ENCODE results near the gene PKMYT1. TPM values are rescaled to one million over a fixed set of nuclear protein-coding genes. Genes with fewer than 3 reads are reported as not detected.

The PKMYT1 gene
- total RNA-seq, 2 donors from 2014 or later = 96.1 to 112 TPM

DNA sequence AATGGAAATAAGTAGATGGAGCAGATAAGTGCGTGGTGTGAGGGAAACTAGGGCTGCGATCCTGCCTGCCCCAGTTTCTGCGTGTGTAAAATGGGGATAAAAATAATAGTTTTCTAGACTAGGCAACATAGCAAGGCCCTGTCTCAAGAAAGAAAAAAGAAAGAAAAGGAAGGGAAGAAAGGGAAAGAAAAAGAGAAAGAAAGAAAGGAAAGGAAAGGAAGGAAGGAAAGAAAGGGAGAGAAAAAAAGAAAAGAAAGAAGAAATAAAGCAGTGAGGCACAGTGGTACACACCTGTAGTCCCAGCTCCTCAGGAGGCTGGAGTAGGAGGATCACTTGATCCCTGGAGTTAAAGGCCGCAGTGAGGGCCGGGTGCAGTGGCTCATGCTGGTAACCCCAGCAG lies 2.2 kb upstream of the PKMYT1 start:
- ATAC-seq (replicated peaks in 1 of 2) = no peak
- Mint-ChIP-seq H3K4me1 (ENCODE audit: low read depth) (peaks cover 19% of the 10 kb centered on the region), H3K9me3 (no peaks in the 10 kb centered on the region), H3K4me3 (peak overlapping the region; percentile 3 to 34), H3K27ac (no peak overlapping the region), H3K27me3 (ENCODE audit: low read depth) (no peaks in the 10 kb centered on the region), H3K36me3 (ENCODE audit: insufficient read depth in 2 of 2) (peaks cover 1 to 7% of the 10 kb centered on the region in 2 donors)
- DNase-seq = no peak

DNA sequence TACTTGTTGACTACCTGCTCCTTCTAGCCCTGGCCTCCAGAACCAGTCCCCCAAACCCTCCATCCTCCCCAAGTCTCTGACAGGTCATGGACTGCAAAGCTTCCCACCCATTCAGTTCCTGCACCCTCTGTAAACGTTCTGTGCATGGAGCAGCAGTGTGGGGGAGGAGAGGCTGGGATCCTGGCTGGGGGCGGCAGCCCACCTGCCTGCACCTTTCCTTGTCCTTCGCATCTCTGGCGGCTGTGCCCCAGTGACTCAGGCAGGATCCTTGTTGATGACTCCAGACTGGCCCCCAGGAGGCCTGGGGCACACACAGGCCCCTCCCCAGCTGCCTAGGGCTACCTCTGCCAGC lies 1.6 kb upstream of the PKMYT1 start:
- ATAC-seq (replicated peaks in 1 of 2) (no peak), DNase-seq (no peak)
- Mint-ChIP-seq H3K36me3 (ENCODE audit: insufficient read depth in 2 of 2) (peaks cover 1 to 7% of the 10 kb centered on the region in 2 donors), H3K4me1 (ENCODE audit: low read depth) (peaks cover 19% of the 10 kb centered on the region), H3K27me3 (ENCODE audit: low read depth) (no peaks in the 10 kb centered on the region), H3K27ac (no peak overlapping the region), H3K9me3 (no peaks in the 10 kb centered on the region), H3K4me3 (peak overlapping the region; percentile 48 to 91)

DNA sequence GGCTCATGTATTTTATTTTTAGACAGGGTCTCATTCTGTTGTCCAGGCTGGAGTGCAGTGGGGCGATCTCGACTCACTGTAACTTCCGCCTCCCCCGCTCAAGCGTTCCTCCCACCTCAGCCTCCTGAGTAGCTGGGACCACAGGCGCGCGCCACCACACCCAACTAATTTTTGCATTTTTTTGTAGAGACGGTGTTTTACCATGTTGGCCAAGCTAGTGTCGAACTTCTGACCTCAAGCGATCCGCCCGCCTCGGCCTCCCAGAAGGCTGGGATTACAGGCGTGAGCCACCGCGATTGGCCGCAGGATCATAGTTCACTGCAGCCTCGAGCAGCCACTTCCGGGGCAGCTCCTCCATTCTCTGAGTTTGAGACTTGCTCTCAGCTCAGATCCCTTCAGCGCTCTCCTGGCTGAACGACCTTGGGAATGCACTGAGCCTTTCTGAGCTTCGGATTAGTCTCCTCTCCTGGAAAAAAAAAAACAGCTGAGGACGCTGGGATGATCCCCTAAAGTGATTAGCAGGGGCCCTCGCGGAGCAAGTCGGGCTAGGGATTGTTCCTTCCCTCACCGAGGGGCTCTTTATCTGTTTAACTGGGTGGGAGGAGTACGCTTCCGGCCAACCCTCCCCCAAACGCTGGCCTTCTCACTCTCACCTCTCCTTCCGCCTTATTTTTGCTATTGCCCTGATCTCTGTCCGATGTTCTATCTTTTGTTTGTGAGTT lies 1.1 kb upstream of the PKMYT1 start:
- no peaks in the 10 kb centered on the region for H3K9me3 Mint-ChIP-seq
- H3K4me3 Mint-ChIP-seq = peak overlapping the region; percentile 48 to 91
- peak overlapping the region; percentile 90 for H3K27ac Mint-ChIP-seq
- H3K36me3 Mint-ChIP-seq (ENCODE audit: insufficient read depth in 2 of 2) = peaks cover 1 to 7% of the 10 kb centered on the region in 2 donors
- no peak for DNase-seq
- no peak for ATAC-seq (replicated peaks in 1 of 2)
- peaks cover 19% of the 10 kb centered on the region for H3K4me1 Mint-ChIP-seq (ENCODE audit: low read depth)
- H3K27me3 Mint-ChIP-seq (ENCODE audit: low read depth) = no peaks in the 10 kb centered on the region

GRCh38 chr16:2979669-2980226 lies 498 bp downstream of the PKMYT1 start:
- DNase-seq (peak in 1 of 2 donors; percentile 53), ATAC-seq (replicated peaks in 1 of 2) (peak; percentile 16 to 20)
- Mint-ChIP-seq H3K4me3 (peak overlapping the region; percentile 48 to 91), H3K27ac (peak overlapping the region; percentile 60), H3K4me1 (ENCODE audit: low read depth) (peaks cover 19% of the 10 kb centered on the region), H3K9me3 (no peaks in the 10 kb centered on the region), H3K36me3 (ENCODE audit: insufficient read depth in 2 of 2) (peaks cover 1 to 7% of the 10 kb centered on the region in 2 donors), H3K27me3 (ENCODE audit: low read depth) (no peaks in the 10 kb centered on the region)

DNA sequence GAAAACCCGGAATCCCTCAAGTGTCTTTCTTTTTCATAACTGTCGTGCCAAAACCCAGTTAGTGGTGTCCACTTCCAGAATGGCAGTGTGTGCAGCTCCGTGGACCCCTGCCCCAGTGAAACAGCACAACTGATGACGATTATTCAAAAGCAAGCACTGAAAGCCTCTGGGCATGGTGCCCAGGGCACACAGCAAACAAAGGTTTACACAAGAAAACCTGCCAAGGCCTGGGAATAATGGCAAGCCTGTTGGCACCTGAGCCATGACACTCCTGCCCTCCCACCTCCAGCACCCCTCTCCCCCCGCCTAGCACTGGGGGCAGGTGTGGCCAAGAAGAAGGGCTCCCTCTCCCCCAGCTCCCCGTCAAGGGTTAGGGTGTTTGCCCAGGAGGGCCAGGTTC lies 2.8 kb downstream of the PKMYT1 start:
- Mint-ChIP-seq H3K36me3 (ENCODE audit: insufficient read depth in 2 of 2) (peaks cover 1 to 11% of the 10 kb centered on the region in 2 donors), H3K27me3 (ENCODE audit: low read depth) (no peaks in the 10 kb centered on the region), H3K27ac (no peak overlapping the region), H3K4me1 (ENCODE audit: low read depth) (peaks cover 14% of the 10 kb centered on the region), H3K4me3 (no peak overlapping the region), H3K9me3 (no peaks in the 10 kb centered on the region)
- ATAC-seq (replicated peaks in 1 of 2) = no peak
- DNase-seq = no peak

GRCh38 chr16:2976673-2977072 lies 3.6 kb downstream of the PKMYT1 start:
- Mint-ChIP-seq H3K4me1 (ENCODE audit: low read depth) (peaks cover 16% of the 10 kb centered on the region), H3K4me3 (no peak overlapping the region), H3K36me3 (ENCODE audit: insufficient read depth in 2 of 2) (peaks cover 5 to 15% of the 10 kb centered on the region in 2 donors), H3K9me3 (no peaks in the 10 kb centered on the region), H3K27me3 (ENCODE audit: low read depth) (no peaks in the 10 kb centered on the region), H3K27ac (no peak overlapping the region)
- no peak for ATAC-seq (replicated peaks in 1 of 2)
- DNase-seq = no peak

DNA sequence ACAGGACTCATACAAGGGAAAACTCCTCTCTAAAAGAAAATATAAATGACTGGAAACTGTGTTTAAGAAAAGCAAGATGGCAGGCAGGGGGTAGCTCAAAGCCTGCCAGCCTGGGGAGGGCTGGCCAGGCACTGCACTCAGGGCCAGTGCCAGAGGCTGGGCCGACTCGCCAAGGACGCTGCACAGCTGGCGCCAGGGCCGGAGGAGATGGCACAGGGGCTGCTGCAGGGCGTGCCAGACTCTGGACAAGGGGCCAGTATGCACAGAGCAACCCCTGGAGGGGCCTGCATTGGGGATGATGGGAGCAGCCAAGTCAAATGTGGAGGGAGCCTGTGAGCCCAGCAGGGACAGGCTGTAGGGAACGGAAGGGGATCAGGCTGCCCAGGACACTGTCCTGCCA lies 4.0 kb downstream of the PKMYT1 start:
- no peak overlapping the region for H3K4me3 Mint-ChIP-seq
- no peak overlapping the region for H3K27ac Mint-ChIP-seq
- H3K27me3 Mint-ChIP-seq (ENCODE audit: low read depth) = no peaks in the 10 kb centered on the region
- no peaks in the 10 kb centered on the region for H3K9me3 Mint-ChIP-seq
- peaks cover 12% of the 10 kb centered on the region for H3K4me1 Mint-ChIP-seq (ENCODE audit: low read depth)
- DNase-seq (no peak), ATAC-seq (replicated peaks in 1 of 2) (no peak)
- H3K36me3 Mint-ChIP-seq (ENCODE audit: insufficient read depth in 2 of 2) = peaks cover 5 to 15% of the 10 kb centered on the region in 2 donors

- Mint-ChIP-seq H3K27ac (no peak overlapping the region), H3K4me1 (ENCODE audit: low read depth) (peaks cover 14% of the 10 kb centered on the region), H3K36me3 (ENCODE audit: insufficient read depth in 2 of 2) (peaks cover 5 to 15% of the 10 kb centered on the region in 2 donors), H3K9me3 (no peaks in the 10 kb centered on the region), H3K4me3 (no peak overlapping the region), H3K27me3 (ENCODE audit: low read depth) (no peaks in the 10 kb centered on the region)
- DNase-seq (no peak), ATAC-seq (replicated peaks in 1 of 2) (no peak)
Measured at GRCh38 chr16:2975161-2975795, 5.0 kb downstream of the PKMYT1 start.

GRCh38 chr16:2974319-2975056 lies 5.8 kb downstream of the PKMYT1 start:
- Mint-ChIP-seq H3K27me3 (ENCODE audit: low read depth) (no peaks in the 10 kb centered on the region), H3K4me3 (no peak overlapping the region), H3K27ac (no peak overlapping the region), H3K36me3 (ENCODE audit: insufficient read depth in 2 of 2) (peaks cover 5 to 12% of the 10 kb centered on the region in 2 donors), H3K4me1 (ENCODE audit: low read depth) (peaks cover 15% of the 10 kb centered on the region), H3K9me3 (no peaks in the 10 kb centered on the region)
- ATAC-seq (replicated peaks in 1 of 2) = no peak
- no peak for DNase-seq

- H3K9me3 Mint-ChIP-seq = no peaks in the 10 kb centered on the region
- H3K4me1 Mint-ChIP-seq (ENCODE audit: low read depth) = peaks cover 16% of the 10 kb centered on the region
- no peak overlapping the region for H3K4me3 Mint-ChIP-seq
- DNase-seq = no peak
- H3K27me3 Mint-ChIP-seq (ENCODE audit: low read depth) = no peaks in the 10 kb centered on the region
- no peak for ATAC-seq (replicated peaks in 1 of 2)
- peaks cover 5 to 12% of the 10 kb centered on the region in 2 donors for H3K36me3 Mint-ChIP-seq (ENCODE audit: insufficient read depth in 2 of 2)
- H3K27ac Mint-ChIP-seq = no peak overlapping the region
Measured at GRCh38 chr16:2973605-2974318, 6.5 kb downstream of the PKMYT1 start.

- Mint-ChIP-seq H3K27me3 (ENCODE audit: low read depth) (peaks cover 6% of the 10 kb centered on the region), H3K27ac (no peak overlapping the region), H3K4me3 (no peak overlapping the region), H3K9me3 (no peaks in the 10 kb centered on the region), H3K36me3 (ENCODE audit: insufficient read depth in 2 of 2) (peaks cover 5 to 12% of the 10 kb centered on the region in 2 donors), H3K4me1 (ENCODE audit: low read depth) (peaks cover 22% of the 10 kb centered on the region)
- ATAC-seq (replicated peaks in 1 of 2) (no peak), DNase-seq (no peak)
Measured at GRCh38 chr16:2973093-2973492, 7.2 kb downstream of the PKMYT1 start.

DNA sequence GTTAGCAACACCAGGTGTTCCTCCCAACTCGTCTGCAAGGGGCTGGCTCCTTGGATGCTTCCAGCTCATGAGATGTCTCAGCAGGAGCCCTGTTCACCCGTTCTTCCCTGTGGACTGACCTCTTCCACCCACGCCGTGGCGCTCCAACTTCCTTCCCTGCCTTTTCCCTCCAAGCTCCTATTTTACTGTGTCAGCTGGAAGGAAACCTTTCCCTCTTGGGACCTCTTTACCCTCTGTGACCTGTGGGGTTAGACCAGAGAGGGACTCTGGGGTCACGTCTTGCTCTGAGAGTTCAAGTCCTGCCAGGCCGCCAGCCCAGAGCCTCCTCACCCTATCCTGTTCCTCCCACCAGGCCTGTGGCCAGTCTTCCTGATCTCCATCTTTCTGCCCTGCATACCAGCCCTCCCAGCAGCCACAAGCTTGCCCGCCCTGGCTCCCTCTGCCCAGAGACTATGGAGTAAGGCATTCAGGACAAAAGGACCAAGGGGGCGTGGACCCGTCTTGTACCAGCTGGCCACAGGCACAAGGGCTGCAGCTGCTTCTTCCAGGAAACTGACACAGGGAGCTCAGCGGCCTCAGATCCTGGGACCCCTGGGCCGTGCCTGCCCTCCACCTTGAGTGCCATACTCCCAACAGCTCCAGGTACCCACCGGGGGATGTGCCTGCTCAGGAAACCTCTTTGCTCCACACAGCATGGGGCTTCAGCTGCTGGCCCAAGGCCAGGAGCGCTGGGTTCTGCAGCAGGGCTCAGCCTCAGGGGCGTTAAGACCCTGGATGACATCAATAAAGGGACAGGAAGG lies 8.1 kb downstream of the PKMYT1 start:
- no peak overlapping the region for H3K27ac Mint-ChIP-seq
- peaks cover 10% of the 10 kb centered on the region for H3K27me3 Mint-ChIP-seq (ENCODE audit: low read depth)
- no peaks in the 10 kb centered on the region for H3K9me3 Mint-ChIP-seq
- no peak for ATAC-seq (replicated peaks in 1 of 2)
- H3K4me3 Mint-ChIP-seq = peak overlapping the region; percentile 8 to 44
- peaks cover 3 to 10% of the 10 kb centered on the region in 2 donors for H3K36me3 Mint-ChIP-seq (ENCODE audit: insufficient read depth in 2 of 2)
- peaks cover 26% of the 10 kb centered on the region for H3K4me1 Mint-ChIP-seq (ENCODE audit: low read depth)
- DNase-seq = no peak
